CD14-positive monocyte (primary cell): Measurements from ENCODE around the gene C1QL1. TPM values are rescaled to one million over a fixed set of nuclear protein-coding genes. Genes with fewer than 3 reads are reported as not detected.

Source experiments
- DNase-seq, 3 donors: peaks; one replicate each; pipeline ENCODE4 v3.0.0-alpha.2; 2011 to 2022
- H2AFZ ChIP-seq: 2 replicates; pipeline ENCODE4 v1.6.0; 2012; ENCODE audit warnings: mild to moderate bottlenecking, low read depth, low read length, inconsistent platforms; ENCODE audit not compliant: insufficient read depth, poor library complexity, severe bottlenecking
- H3K27ac ChIP-seq, 2 donors: 1 replicate in 1 of 2; 2 replicates in 1 of 2; pipeline ENCODE4 v1.5.1; 2012 to 2013; ENCODE audit warnings: low read length in 2 of 2, control low read depth in 1 of 2, inconsistent platforms in 1 of 2, low read depth in 1 of 2, mild to moderate bottlenecking in 1 of 2
- H3K27me3 ChIP-seq, 2 donors: one replicate each; pipeline versions ENCODE4 v1.6.0 to v1.6.1; 2011 to 2013; ENCODE audit warnings: low read length in 2 of 2; ENCODE audit not compliant: control insufficient read depth in 2 of 2, insufficient read depth in 2 of 2
- H3K36me3 ChIP-seq, 2 donors: replicated peaks in 1 of 2; 1 replicate in 1 of 2; 2 replicates in 1 of 2; pipeline versions ENCODE4 v1.5.1 to v1.6.1; 2012 to 2013; ENCODE audit warnings: low read length in 2 of 2, control low read depth in 1 of 2, inconsistent platforms in 1 of 2, mild to moderate bottlenecking in 1 of 2; ENCODE audit not compliant: insufficient read depth in 2 of 2, control insufficient read depth in 1 of 2
- H3K4me1 ChIP-seq, 2 donors: 1 replicate in 1 of 2; 2 replicates in 1 of 2; pipeline versions ENCODE4 v1.5.1 to v1.6.1; 2012 to 2013; ENCODE audit warnings: low read length in 2 of 2, control low read depth in 1 of 2, inconsistent platforms in 1 of 2, mild to moderate bottlenecking in 1 of 2, moderate library complexity in 1 of 2; ENCODE audit not compliant: insufficient read depth in 2 of 2, control insufficient read depth in 1 of 2
- H3K4me2 ChIP-seq: replicated peaks from 2 replicates; pipeline ENCODE3; 2012; ENCODE audit warnings: low read length, moderate library complexity, mild to moderate bottlenecking; ENCODE audit not compliant: poor library complexity, severe bottlenecking; ENCODE audit errors: extremely low read depth
- H3K4me3 ChIP-seq, 3 experiments: fragments of 200-600 bp in 1 of 3; sonication (generic) in 1 of 3; replicated peaks in 1 of 3; 1 replicate in 2 of 3; 2 replicates in 1 of 3; pipeline ENCODE4 v1.5.1; 2011 to 2013; ENCODE audit warnings: low read length in 3 of 3, mild to moderate bottlenecking in 3 of 3, control low read depth in 2 of 3, low read depth in 2 of 3, inconsistent platforms in 1 of 3, moderate library complexity in 1 of 3
- H3K79me2 ChIP-seq: 2 replicates; pipeline ENCODE4 v1.6.0; 2012; ENCODE audit warnings: mild to moderate bottlenecking, control low read depth, inconsistent platforms, low read length, moderate library complexity; ENCODE audit not compliant: insufficient read depth
- H3K9ac ChIP-seq: 2 replicates; pipeline ENCODE4 v1.6.0; 2017; ENCODE audit warnings: low read length, mild to moderate bottlenecking; ENCODE audit not compliant: insufficient read depth, poor library complexity, severe bottlenecking
- H3K9me3 ChIP-seq, 2 donors: replicated peaks in 1 of 2; 1 replicate in 1 of 2; 2 replicates in 1 of 2; pipeline versions ENCODE4 v1.5.1 to v1.6.1; 2012 to 2013; ENCODE audit warnings: low read length in 2 of 2, control low read depth in 1 of 2; ENCODE audit not compliant: control insufficient read depth in 1 of 2, insufficient read depth in 1 of 2
- H4K20me1 ChIP-seq: 2 replicates; pipeline ENCODE4 v1.6.0; 2012; ENCODE audit warnings: mild to moderate bottlenecking, low read length, control low read depth, moderate library complexity; ENCODE audit not compliant: insufficient read depth
- H3K27ac Mint-ChIP-seq, 7 donors: one replicate each; pipeline ENCODE4 v1.8.0; 2020; ENCODE audit warnings: mild to moderate bottlenecking in 7 of 7, mixed read lengths in 7 of 7, moderate library complexity in 6 of 7, inconsistent platforms in 2 of 7
- H3K27me3 Mint-ChIP-seq, 3 donors: one replicate each; pipeline ENCODE4 v1.8.0; 2021 to 2022; ENCODE audit warnings: low read depth in 3 of 3, mild to moderate bottlenecking in 3 of 3, mixed read lengths in 3 of 3, moderate library complexity in 3 of 3, inconsistent platforms in 1 of 3
- H3K36me3 Mint-ChIP-seq, 2 donors: one replicate each; pipeline ENCODE4 v1.8.0; 2020; ENCODE audit warnings: mixed read lengths in 2 of 2, inconsistent platforms in 1 of 2, mild to moderate bottlenecking in 1 of 2
- H3K4me1 Mint-ChIP-seq: one replicate; pipeline ENCODE4 v1.8.0; 2020; ENCODE audit warnings: mild to moderate bottlenecking, mixed read lengths
- H3K4me3 Mint-ChIP-seq, 2 donors: one replicate each; pipeline ENCODE4 v1.8.0; 2020; ENCODE audit warnings: mild to moderate bottlenecking in 2 of 2, mixed read lengths in 2 of 2, moderate library complexity in 1 of 2
- H3K9me3 Mint-ChIP-seq, 7 donors: one replicate each; pipeline ENCODE4 v1.8.0; 2020 to 2022; ENCODE audit warnings: mixed read lengths in 7 of 7, mild to moderate bottlenecking in 6 of 7, moderate library complexity in 6 of 7, inconsistent platforms in 2 of 7
- CTCF ChIP-seq: fragments of 200-600 bp; IDR thresholded peaks from one replicate; pipeline ENCODE4 v1.8.0; 2022; ENCODE audit warnings: antibody characterized with exemption, mild to moderate bottlenecking
- WGBS: methylation state at CpG from one replicate; pipeline ENCODE4 v1.1.5; 2013; ENCODE audit warnings: missing lambda C conversion rate; ENCODE audit not compliant: insufficient coverage; 5-methylcytosine and 5-hydroxymethylcytosine counted together
- intact Hi-C, 2 donors: fragments of 100-400 bp; cut with micrococcal nuclease; formaldehyde crosslinking; loops; one replicate each; pipeline versions ENCODE4 v1.15.0 to v1.15.1; 2023
- polyA plus RNA-seq, 3 donors: library from polyadenylated mRNA; depleted of rRNA in 1 of 3; unstranded in 2 of 3; stranded (reverse) in 1 of 3; fragments of 300-500 nt in 2 of 3; fragments of >200 nt in 1 of 3; fragmentation: Illumina TruSeq in 2 of 3; gene quantifications; 1 replicate in 2 of 3; 2 replicates in 1 of 3; pipeline ENCODE4 v1.2.3, GENCODE V29; 2012 to 2021

C1QL1 gene
- polyA plus RNA-seq, 3 donors, result not detected

GRCh38 chr17:44914698-44915271, 53.3 kb downstream of the C1QL1 start:
- Histone ChIP-seq H3K27ac (no peak overlapping the region), H3K27me3 (peaks cover 6 to 27% of the 10 kb centered on the region in 2 donors), H3K4me1 (peaks cover 23 to 30% of the 10 kb centered on the region in 2 donors), H4K20me1 (no peaks in the 10 kb centered on the region), H2AFZ (no peak overlapping the region), H3K4me2 (no peak overlapping the region), H3K79me2 (no peaks in the 10 kb centered on the region), H3K36me3 (no peaks in the 10 kb centered on the region), H3K9me3 (no peaks in the 10 kb centered on the region), H3K9ac (no peak overlapping the region), H3K4me3 (no peak overlapping the region)
- Mint-ChIP-seq H3K36me3 (peaks cover 0 to 11% of the 10 kb centered on the region in 2 donors), H3K27ac (peak overlapping the region in 1 of 7 donors; percentile 33), H3K4me1 (peaks cover 29% of the 10 kb centered on the region), H3K9me3 (no peaks in the 10 kb centered on the region), H3K27me3 (peaks cover 28 to 42% (median 33%) of the 10 kb centered on the region in 3 donors), H3K4me3 (no peak overlapping the region)
- DNase-seq, result no peak
- no peak for TF ChIP-seq CTCF
- WGBS, result 86% methylated on average over 16 of the region's 19 CpGs
- intact Hi-C loops, result no loop called here

GRCh38 chr17:44914148-44914547, 54.0 kb downstream of the C1QL1 start:
- no peak overlapping the region for H3K27ac Mint-ChIP-seq
- 84% methylated on average over 4 of the region's 4 CpGs for WGBS
- TF ChIP-seq CTCF, result no peak

More at GRCh38 chr17:44914148-44914547, 54.0 kb downstream of the C1QL1 start:
- Histone ChIP-seq H3K27me3 (peaks cover 6 to 27% of the 10 kb centered on the region in 2 donors), H3K9ac (no peak overlapping the region), H4K20me1 (no peaks in the 10 kb centered on the region), H3K4me1 (peaks cover 23 to 30% of the 10 kb centered on the region in 2 donors), H3K4me3 (no peak overlapping the region), H3K27ac (no peak overlapping the region), H2AFZ (no peak overlapping the region), H3K4me2 (no peak overlapping the region), H3K36me3 (no peaks in the 10 kb centered on the region), H3K79me2 (no peaks in the 10 kb centered on the region), H3K9me3 (no peaks in the 10 kb centered on the region)
- Mint-ChIP-seq H3K4me3 (no peak overlapping the region), H3K9me3 (no peaks in the 10 kb centered on the region), H3K27me3 (peaks cover 28 to 42% (median 33%) of the 10 kb centered on the region in 3 donors), H3K4me1 (peaks cover 29% of the 10 kb centered on the region), H3K36me3 (peaks cover 0 to 11% of the 10 kb centered on the region in 2 donors)
- peak in 1 of 3 donors; percentile 4 for DNase-seq
- intact Hi-C loops, result no loop called here
